SU-DHL-6 (cell line): ENCODE results near the gene PRPF6.

ENCODE experiments used
- H2AFZ ChIP-seq: fragments of 200-600 bp; sonication (generic); 2 replicates; pipeline ENCODE4 v1.6.1; 2014; ENCODE audit warnings: low read depth, mild to moderate bottlenecking, moderate library complexity, mixed read lengths, antibody characterized with exemption, low read length; ENCODE audit not compliant: severe bottlenecking
- H3F3A ChIP-seq: fragments of 200-600 bp; shearing (Covaris generic); 2 replicates; pipeline ENCODE4 v1.6.0; 2016; ENCODE audit warnings: antibody characterized with exemption, mild to moderate bottlenecking; ENCODE audit not compliant: insufficient read depth
- H3K27ac ChIP-seq: fragments of 200-600 bp; sonication (generic); 2 replicates; pipeline ENCODE4 v1.5.1; 2016; ENCODE audit warnings: low read depth, mild to moderate bottlenecking, low read length, moderate library complexity, mixed read lengths
- H3K27me3 ChIP-seq: fragments of 200-600 bp; sonication (generic), shearing (Covaris generic); 2 replicates; pipeline ENCODE4 v1.6.0; 2014; ENCODE audit warnings: mild to moderate bottlenecking, low read length
- H3K36me3 ChIP-seq: fragments of 200-600 bp; sonication (generic); 2 replicates; pipeline ENCODE4 v1.6.1; 2014; ENCODE audit warnings: mild to moderate bottlenecking, low read length, mixed read lengths
- H3K4me2 ChIP-seq: fragments of 300-600, 200-600 bp; shearing (Covaris generic), sonication (generic); 2 replicates; pipeline ENCODE4 v1.6.0; 2014; ENCODE audit warnings: low read length, low read depth, mild to moderate bottlenecking; ENCODE audit not compliant: poor library complexity, severe bottlenecking
- H3K4me3 ChIP-seq: fragments of 200-600 bp; sonication (generic); 2 replicates; pipeline ENCODE4 v1.5.1; 2014; ENCODE audit warnings: antibody characterized with exemption, low read length, mild to moderate bottlenecking, mixed read lengths; ENCODE audit not compliant: insufficient read depth, poor library complexity, severe bottlenecking
- H3K79me2 ChIP-seq: fragments of 200-600 bp; sonication (generic); 2 replicates; pipeline ENCODE4 v1.6.1; 2014; ENCODE audit warnings: mild to moderate bottlenecking, low read length, moderate library complexity; ENCODE audit not compliant: insufficient read depth
- H3K9ac ChIP-seq: fragments of 200-600 bp; sonication (generic); 2 replicates; pipeline ENCODE4 v1.7.0; 2014; ENCODE audit warnings: mild to moderate bottlenecking, low read length
- H3K9me2 ChIP-seq: fragments of 200-600 bp; sonication (generic); replicated peaks from 2 replicates; pipeline ENCODE4 v1.6.1; 2014; ENCODE audit warnings: low read length; ENCODE audit not compliant: insufficient read depth
- H3K9me3 ChIP-seq: fragments of 200-600 bp; sonication (generic); 2 replicates; pipeline ENCODE4 v1.6.1; 2014; ENCODE audit warnings: low read length, mixed read lengths; ENCODE audit not compliant: insufficient read depth
- H4K20me1 ChIP-seq: fragments of 200-600 bp; sonication (generic); 2 replicates; pipeline ENCODE4 v1.6.1; 2014; ENCODE audit warnings: low read depth, mild to moderate bottlenecking, antibody characterized with exemption, low read length, moderate library complexity, mixed read lengths
- CTCF ChIP-seq: fragments of 200-600 bp; sonication (generic); IDR thresholded peaks from one replicate; pipeline ENCODE4 v1.5.1; 2017; ENCODE audit warnings: antibody characterized with exemption, mild to moderate bottlenecking, low read length, moderate library complexity; ENCODE audit not compliant: insufficient read depth, poor library complexity, severe bottlenecking
- EZH2phosphoT487 ChIP-seq: fragments of 200-600 bp; sonication (generic), shearing (Covaris generic); conservative IDR thresholded peaks from 2 replicates; pipeline ENCODE4 v1.6.1; 2018; ENCODE audit warnings: mild to moderate bottlenecking, antibody characterized with exemption, low read length, moderate library complexity, mixed read lengths

Gene PRPF6

GRCh38 chr20:64062276-64062595 is 81.3 kb downstream of the PRPF6 start:
- Histone ChIP-seq H3K4me2 (peak overlapping the region; percentile 85), H3K27ac (no peak overlapping the region), H3K9ac (peak overlapping the region; percentile 74; the same call in 1 of the 2 replicates), H4K20me1 (no peaks in the 10 kb centered on the region), H2AFZ (peak overlapping the region; percentile 95), H3K4me3 (peak overlapping the region; percentile 81), H3K27me3 (no peaks in the 10 kb centered on the region), H3K9me2 (no peaks in the 10 kb centered on the region), H3K79me2 (no peaks in the 10 kb centered on the region), H3F3A (no peaks in the 10 kb centered on the region), H3K9me3 (no peaks in the 10 kb centered on the region), H3K36me3 (no peaks in the 10 kb centered on the region)
- no peak for TF ChIP-seq CTCF
- TF ChIP-seq EZH2phosphoT487 = no peak

- H3K4me3 ChIP-seq = peak within 1 kb of the TSS; percentile 81
- H3K79me2 ChIP-seq = no peaks in the 10 kb centered on the region
- no peaks in the 10 kb centered on the region for H3F3A ChIP-seq
- H3K36me3 ChIP-seq = no peaks in the 10 kb centered on the region
- H2AFZ ChIP-seq = peak within 1 kb of the TSS; percentile 95
- H3K4me2 ChIP-seq = peak within 1 kb of the TSS; percentile 85
- no peaks in the 10 kb centered on the region for H4K20me1 ChIP-seq
- no peak for TF ChIP-seq CTCF
- no peak for TF ChIP-seq EZH2phosphoT487
- no peak within 1 kb of the TSS for H3K27ac ChIP-seq
- peak within 1 kb of the TSS; percentile 74 for H3K9ac ChIP-seq
- no peaks in the 10 kb centered on the region for H3K27me3 ChIP-seq
- no peaks in the 10 kb centered on the region for H3K9me2 ChIP-seq
- H3K9me3 ChIP-seq = no peaks in the 10 kb centered on the region
Observed at GRCh38 chr20:64062596-64063388, 81.9 kb downstream of the PRPF6 start, which contains the start of gene TCEA2. TSS of gene TCEA2 (plus strand) at chr20:64063198. CDS start at chr20:64063313, 115 bp downstream.

GRCh38 chr20:64063389-64064144 is 82.6 kb downstream of the PRPF6 start:
- Histone ChIP-seq H3K4me3 (peak overlapping the region; percentile 81), H3K4me2 (peak overlapping the region; percentile 85), H3F3A (no peaks in the 10 kb centered on the region), H2AFZ (peak overlapping the region; percentile 64), H3K79me2 (no peaks in the 10 kb centered on the region), H4K20me1 (no peaks in the 10 kb centered on the region), H3K9me2 (no peaks in the 10 kb centered on the region), H3K9ac (peak overlapping the region; percentile 74), H3K27me3 (no peaks in the 10 kb centered on the region), H3K27ac (no peak overlapping the region), H3K9me3 (no peaks in the 10 kb centered on the region), H3K36me3 (no peaks in the 10 kb centered on the region)
- TF ChIP-seq EZH2phosphoT487 = no peak
